COR-L47 (cell line): Measurements from ENCODE around the gene HDLBP.
"Not testable (repeated sequence)": the region's sequence is repeated elsewhere in the genome, so short reads cannot be mapped to it uniquely, and the experiment has no call there.

ENCODE experiments used
- DNase-seq: peaks from one replicate; lab custom pipeline; 2025; lab: John Stamatoyannopoulos, UW

HDLBP gene

DNA sequence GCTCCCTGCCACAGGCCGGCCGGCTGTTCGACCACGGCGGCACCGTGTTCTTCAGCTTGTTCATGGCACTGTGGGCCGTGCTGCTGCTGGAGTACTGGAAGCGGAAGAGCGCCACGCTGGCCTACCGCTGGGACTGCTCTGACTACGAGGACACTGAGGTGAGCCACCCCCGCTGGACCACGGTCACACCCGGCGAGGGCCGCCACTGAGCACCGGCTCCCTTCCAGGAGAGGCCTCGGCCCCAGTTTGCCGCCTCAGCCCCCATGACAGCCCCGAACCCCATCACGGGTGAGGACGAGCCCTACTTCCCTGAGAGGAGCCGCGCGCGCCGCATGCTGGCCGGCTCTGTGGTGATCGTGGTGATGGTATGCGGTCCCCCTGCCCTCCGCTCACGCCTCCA lies 106.2 kb downstream of the HDLBP start:
- DNase-seq: no peak

DNA sequence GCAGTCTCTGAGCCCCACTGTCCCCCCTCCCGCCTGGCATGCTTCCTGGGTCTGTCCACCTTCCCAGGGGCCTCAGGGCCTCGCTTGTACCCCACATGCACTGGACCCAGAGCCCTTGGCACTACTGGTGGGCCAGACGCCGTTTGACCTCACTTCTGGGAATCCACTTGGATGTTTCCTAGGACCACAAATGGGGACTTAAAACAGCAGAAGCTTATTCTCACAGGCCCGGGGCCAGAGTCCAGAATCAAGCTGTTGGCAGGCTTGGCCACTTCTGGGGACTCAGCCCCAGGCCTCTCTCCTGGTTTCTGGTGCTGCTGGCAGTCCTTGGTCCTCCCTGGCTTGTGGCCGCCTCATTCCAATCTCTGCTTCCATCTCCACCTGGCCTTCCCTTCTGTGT lies 107.4 kb downstream of the HDLBP start:
- no peak for DNase-seq

DNA sequence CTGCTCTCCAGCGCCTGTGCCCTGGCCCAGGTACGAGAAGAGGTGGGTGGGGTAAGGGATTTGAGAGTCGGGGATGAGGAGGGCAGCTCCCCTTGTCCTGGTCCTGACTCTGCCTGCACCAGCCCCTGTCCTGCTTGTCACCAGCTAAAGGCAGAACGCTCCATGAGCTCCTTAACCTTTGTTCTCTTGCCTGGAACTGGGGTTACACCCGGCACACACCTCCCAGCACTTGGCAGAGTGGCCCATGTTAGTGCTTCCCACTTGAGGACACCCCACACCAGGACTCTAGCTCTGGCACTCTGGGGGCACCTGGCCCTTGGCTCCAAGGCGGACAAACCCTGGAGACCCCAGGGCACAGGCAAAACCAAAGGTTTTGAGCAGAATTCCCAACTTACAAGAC lies 107.8 kb downstream of the HDLBP start:
- no peak for DNase-seq

DNA sequence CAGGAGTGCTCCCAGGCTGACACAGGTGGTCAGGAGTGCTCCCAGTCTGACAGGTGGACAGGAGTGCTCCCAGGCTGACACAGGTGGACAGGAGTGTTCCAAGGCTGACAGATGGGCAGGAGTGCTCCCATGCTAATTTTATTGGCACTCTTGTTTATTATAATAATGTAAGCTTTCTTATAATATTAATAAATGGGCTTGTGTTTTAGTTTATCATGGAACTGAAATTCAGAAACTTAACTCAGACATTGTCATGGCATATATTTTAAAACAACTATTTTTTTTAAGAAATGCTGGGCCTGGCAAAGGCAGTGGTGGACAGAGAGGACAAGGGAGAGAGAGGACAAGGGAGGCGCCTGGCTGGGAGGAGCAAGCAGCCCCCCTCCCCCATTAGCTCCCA lies 108.3 kb downstream of the HDLBP start:
- no peak for DNase-seq

DNA sequence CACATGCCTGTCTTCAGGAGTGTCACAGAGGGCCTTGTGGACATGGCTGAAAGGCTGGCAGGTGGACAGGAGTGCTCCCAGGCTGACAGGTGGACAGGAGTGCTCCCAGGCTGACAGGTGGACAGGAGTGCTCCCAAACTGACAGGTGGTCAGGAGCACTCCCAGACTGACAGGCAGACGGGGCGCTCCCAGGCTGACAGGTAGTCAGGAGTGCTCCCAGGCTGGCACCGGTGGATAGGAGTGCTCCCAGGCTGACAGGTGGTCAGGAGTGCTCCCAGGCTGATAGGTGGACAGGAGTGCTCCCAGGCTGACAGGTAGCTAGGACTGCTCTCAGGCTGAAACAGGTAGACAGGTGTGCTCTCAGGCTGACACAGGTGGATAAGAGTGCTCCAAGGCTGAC lies 110.4 kb downstream of the HDLBP start:
- DNase-seq: no peak

DNA sequence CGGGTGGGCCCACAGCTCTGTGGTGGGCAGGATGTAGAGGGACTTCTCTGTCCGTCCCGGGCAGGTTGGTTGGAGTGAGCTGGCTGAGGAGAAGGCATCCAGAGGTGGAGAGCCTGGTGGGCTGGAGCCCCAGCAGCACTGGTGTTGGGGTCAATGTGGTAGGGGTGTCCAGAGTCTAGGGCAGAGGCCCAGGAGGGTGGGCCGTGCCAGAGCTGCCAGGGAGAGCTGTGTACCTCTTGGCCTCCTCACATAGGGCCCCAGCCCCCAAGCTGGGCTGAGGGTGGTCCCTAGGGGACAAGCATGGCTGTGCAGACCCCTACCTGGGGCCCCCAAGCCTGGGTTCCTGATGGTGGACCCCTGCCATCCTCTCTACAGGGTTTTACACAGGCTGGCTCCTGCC lies 111.0 kb downstream of the HDLBP start:
- no peak for DNase-seq

DNA sequence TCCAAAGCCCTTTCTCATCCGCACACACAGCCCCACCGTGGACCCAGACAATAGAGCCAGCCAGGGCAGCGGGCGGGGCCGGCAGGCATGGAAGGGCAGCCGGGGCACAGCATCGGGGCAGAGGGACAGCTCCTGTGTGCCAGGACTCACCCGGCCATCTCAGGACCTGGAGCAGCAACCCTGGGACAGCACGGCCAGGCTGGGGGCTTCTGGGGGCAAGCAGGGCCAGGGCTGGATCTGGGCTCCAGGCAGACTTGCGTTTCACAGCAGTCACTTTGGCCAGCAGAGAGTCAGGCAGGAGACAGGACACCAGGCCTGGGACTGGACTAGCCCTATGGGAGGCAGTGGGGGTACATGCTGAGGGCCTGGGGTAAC lies 111.5 kb downstream of the HDLBP start:
- no peak for DNase-seq

DNA sequence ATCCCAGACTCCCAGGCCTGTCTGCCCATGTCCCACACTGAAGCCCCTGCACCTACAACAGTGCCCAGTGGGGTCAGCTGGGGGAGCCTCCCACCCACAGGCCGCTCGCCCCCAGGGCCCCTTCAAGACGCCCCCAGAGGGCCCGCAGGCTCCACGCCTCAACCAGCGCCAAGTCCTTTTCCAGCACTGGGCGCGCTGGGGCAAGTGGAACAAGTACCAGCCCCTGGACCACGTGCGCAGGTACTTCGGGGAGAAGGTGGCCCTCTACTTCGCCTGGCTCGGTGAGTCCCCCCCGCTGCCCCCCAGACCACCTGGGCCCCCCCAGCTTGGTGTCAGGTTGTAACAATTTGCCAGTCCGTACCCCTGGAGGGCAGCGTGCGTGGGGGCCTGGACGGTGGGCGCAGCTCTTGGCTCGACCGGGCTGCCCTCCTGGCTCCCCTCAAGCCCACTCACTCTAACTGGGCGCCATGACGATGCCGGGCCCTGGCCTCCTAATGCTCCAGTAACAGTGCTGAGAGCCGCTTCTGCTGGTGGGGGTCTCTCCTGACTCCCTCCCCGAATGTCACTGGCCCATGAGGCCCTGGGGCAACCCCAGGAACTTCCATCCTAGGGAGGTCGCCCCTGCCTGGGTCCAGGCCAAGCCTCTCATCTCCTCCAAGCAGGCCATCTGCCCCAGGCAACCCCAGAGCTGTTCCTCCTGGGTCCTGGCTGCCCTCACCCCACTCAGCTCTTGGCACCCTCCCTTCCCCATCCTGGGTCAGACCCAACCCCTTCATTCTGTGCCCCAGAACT lies 112.1 kb downstream of the HDLBP start:
- DNase-seq: no peak

DNA sequence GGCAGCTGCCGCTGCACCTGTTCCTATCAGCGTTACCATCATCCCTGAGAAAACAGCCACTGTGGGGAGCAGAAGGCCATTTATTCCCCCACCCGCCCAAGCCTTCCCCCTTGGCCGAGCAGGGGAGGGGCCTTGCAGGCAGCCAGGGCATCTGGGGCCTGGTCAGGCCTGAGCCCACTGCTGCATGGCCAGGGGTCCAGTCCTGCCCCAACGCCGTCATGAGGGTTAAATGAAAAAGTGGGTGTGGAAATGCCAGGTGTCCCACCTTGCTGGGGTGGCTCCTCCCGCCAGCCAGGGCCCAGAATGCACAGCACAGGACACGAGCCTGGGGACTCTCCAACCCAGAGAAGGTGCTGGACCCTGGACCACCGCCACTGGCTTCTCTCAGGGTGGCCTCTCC lies 112.8 kb downstream of the HDLBP start:
- no peak for DNase-seq

DNA sequence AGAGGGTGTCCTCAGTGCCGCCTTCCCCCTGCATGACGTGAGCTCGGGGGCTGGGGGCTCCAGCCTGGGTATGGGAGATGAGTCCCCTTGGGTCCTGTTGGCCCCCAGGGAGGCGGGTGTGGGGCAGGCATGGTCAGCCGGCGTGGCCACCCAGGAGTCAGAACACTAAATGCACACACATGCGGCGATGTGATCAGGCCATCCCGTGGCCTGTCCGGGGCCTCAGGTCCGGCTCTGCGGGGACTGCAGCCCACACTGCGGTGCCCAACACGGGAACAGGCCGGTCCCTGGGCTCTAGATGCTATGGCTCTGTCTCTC lies 113.2 kb downstream of the HDLBP start:
- DNase-seq: no peak

DNA sequence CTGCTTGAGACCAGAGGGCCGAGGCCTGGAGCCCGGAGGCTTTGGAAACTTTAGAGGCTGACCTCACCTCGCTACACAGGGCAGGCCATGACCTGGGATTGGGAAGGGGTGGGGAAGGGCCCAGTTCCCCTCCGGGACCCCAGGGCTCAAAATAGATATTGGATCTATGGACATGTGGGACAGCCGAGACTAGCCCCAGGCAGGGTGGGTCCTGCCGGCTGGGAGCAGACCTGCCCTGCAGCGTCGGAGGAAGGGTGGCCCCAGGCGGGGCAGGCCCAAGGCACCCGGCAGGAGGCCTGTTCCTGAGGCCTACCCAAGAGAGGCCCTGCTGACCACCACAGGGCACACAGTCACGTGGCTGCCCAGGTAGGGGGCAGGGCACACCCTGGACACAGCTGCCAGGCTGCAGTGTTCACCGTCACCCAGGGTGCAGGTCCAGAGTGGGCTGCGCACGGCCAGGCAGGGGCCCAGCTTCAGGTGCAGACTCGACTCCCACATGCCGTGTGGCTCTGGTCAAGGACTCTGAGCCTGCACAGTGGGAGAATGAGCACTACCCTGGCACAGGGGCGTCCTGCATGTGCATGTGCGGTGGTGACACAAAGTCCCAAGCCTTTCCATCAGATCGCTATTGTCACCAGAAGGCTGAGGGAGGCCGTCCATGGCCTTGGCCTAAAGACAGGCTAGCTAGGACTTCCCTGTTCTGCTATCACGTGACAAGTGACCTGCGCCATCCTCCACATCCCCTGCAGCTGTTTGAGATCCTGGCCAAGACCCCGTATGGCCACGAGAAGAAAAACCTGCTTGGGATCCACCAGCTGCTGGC lies 113.8 kb downstream of the HDLBP start:
- DNase-seq: no peak

DNA sequence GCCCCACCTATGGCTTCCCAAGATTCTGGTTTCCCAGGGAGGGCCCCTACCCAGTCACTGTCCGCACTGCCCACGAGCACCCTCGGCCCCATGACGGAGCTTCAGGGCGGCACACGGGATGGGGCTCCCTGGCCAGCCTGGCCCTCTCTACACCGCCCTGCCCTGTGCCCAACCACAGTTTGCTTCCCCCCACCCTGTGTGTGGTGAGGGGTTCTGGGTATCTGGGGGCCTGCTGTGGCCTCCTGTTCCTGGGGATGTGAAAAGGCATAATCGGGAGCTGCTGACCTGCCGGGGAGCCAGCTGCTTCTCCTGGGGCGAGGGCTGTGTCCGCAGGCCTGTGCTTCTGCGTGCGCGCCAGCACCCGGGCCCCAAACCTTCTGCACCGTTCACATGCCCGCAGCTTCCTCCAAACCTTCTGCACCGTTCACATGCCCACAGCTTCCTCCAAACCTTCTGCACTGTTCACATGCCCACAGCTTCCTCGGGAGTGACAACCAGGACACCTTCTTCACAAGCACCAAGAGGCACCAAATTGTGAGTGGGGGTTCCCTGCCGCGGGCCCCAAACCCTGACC lies 114.6 kb downstream of the HDLBP start:
- no peak for DNase-seq

DNA sequence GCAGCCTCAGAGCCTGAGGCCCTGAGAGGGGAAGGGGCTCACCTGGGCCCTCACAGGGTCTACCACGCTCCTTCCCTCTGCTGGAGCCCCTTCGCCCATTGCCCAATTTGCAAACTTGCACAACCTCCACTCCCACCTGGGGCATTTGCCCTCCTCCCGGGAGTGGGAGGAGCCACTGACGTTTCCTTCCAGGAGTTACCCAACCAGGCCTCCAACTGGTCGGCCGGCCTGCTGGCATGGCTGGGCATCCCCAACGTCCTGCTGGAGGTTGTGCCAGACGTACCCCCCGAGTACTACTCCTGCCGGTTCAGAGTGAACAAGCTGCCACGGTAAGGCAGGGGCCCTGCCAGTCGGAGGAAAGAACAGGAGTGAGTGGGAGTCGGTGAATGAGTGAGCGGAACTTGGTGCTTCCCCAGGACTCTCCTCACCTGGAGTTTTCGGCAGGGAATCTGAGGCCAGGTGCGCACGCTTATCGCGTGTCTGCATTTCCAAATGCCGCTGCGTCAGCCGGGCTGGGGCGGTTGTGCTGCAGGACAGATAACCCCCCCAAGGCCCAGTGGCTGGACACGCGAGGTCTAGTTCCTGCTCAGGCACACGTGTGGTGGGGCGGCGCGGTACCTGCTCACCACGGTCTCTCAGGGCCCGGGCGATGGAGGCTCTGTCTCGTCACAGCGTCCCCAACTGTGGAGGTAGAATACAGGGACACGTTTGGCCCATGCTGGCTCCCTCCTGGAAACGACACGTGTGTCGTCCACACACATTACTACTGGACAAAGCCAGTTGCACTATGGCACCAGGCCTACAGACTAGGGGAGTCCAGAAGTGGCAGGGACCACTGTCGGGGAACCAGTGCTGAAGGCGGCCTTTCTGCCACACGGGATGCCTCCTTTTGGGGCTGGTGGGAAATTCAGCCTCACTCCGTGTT lies 115.3 kb downstream of the HDLBP start:
- DNase-seq: no peak

DNA sequence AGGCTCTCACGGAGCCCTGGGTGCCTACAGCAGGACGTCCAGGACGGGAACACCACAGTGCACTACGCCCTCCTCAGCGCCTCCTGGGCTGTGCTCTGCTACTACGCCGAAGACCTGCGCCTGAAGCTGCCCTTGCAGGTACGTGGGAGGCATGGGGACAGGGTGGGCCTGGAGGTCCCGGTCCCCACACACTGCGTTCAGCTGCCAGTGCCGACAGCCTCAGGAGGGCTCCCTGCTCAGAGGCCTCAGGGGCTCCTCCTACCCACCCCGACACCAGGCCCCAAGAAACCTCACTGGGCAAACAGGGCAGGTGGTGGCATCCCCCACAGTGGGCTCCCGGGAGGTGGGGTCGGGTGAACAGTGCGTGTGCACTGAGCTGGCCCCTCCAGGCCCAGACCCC lies 116.2 kb downstream of the HDLBP start:
- no peak for DNase-seq

DNA sequence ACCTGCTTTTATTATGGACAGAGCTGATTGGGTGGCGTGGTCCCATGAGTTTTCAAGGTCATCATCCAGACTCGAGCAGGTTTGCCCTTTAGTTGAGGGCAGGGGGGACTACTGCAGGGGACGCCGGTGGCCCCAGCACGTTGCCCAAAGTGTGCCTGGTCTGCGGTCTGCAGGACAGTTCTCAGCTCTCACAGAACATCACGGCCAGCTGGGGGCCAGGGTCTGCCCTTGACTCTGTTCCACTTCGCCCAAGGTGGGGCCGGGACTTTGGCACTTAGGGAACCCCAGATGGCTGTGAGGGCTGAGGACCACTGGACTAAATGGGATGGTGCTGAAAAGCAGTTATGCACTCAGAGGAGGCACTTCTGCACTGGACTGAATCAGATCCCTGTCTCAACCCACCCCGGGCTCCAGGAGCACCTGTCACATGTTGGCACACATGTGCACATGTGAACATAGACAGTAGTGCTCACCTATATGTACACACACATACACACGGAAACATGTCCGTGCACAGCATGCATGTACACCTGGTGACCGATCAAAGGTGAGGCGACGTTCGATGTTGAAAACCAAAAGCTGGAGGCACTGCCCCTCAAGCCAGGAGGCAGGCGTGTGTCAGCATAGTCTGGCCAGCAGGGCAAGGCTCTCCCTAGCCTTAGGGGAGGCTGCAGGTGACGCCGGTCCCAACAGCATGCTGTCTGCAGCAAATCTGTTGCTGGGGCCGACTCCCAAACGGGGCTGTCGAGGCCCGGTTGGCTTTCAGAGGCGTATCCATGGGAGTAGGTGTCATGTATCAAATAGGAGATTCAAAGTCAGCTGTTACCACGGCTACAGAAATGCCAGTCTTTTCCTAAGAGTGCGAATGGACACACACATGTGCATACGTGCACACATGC lies 116.8 kb downstream of the HDLBP start:
- no peak for DNase-seq

DNA sequence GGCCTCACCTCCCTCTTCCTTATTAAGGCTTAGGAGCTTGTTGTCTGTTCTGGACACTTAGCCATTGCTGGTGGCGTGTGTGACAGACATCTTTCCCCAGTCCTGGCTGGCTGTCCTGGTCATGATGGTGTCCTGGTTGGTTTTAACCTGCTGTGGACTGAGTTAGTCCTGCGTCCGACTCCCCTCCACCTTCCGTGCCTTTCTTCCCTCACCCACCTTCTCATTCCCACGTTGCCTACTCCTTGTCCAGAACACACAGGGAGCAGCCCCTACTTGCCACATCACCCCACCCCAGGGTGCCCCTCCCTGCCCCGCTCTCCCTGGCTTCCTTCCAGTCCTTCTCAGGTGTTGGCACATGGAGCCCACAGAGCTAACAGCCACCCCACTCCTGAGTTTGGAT lies 117.5 kb downstream of the HDLBP start:
- no peak for DNase-seq

DNA sequence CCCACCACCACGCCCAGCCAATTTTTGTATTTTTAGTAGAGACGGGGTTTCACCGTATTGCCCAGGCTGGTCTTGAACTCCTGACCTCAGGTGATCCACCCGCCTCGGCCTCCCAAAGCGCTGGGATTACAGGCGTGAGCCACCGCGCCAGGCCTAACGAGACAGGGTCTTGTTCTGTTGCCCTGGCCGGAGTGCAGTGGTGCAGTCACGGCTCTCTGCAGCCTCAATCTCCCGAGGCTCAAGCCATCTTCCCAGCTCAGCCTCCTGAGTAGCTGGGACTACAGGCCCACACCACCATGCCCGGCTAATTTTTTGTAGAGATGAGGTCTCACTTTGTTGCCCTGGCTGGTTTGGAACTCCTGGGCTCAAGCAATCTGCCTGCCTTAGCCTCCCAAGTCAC lies 118.2 kb downstream of the HDLBP start:
- DNase-seq: not testable (repeated sequence)

DNA sequence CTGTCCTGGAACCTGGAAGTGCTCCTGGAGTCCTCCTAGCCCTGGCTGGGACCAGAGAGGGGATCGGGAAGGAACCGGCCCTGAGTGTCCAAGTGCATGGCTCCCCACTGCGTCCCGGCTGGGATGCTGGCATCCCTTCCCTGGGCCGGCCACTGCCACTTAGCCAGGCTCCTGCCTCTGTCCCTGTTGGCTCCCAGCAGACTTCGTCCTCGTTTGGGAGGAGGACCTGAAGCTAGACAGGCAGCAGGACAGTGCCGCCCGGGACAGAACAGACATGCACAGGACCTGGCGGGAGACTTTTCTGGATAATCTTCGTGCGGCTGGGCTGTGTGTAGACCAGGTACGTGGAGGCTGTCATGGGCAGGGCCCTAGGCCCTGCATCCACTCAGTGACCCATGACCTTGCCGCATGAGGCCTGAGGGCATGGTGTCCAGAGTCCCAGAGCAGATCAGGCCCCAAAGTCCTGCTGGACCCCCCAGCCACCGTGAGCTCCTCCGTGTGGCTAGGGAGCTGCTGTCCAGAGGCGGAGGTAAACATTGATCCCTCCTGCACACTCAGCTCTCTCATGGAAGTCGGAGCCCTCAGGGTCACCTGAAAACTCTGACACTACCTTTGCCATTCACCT lies 119.9 kb downstream of the HDLBP start:
- no peak for DNase-seq

DNA sequence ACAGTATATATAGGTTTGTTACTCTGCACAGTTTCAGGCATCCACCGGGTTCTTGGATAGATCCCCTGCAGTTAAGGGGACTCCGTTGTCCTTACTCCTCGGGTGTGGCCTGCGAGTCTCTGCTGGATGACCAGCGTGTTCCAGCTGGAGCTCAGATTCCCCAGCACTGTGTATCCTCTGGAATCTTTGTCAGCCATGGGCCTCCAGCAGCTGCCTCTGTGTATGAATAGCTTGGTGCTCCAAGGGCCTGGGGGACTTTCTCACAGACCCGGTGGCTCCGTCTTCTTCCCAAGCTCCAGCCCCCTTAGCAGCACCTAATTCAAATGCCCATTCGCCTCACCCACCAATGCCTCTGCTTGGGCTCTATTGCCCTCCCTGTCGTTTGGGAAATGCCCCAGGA lies 120.7 kb downstream of the HDLBP start:
- DNase-seq: no peak

DNA sequence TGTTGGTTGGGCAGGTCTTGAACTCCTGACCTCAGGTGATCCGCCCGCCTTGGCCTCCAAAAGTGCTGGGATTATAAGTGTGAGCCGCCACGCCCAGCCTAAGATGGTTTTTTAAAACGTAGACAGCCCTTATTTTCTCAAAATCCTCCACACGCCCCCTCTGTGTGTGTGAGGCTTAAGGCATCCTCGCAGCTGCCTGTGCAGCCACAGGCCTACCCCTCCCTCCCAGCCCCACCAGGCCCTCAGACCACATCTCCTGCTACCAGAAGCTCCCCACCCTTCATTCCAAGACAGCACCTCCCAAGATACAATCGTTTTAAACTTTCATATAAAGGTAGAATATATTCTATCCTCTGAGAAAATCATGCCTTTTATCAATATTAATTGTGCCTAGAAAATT lies 122.2 kb downstream of the HDLBP start:
- no peak for DNase-seq

DNA sequence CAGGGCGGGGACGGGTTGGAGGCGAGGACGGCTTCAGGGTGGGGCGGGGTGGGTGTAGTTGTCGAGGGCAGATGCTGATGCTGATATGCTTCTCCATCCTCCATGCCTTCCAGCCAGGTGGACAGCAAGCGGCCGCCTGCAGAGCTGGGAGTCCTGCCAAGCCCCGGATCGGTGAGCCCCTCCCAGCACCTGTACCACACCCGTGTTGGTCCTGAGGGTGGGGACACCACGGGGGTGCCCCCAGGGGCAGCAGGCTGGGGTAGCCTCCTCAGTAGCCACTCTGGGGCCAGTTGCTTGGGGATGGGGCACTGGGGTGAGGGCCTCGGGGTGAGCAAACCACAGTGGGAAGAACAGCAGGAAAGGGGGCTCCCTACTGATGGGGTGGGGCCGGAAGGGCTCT lies 124.4 kb downstream of the HDLBP start:
- peak; percentile 48 for DNase-seq
